NT2/D1 (cell line): ENCODE measurements around the gene DLST.

Experiments used
- DNase-seq: peaks from one replicate; pipeline ENCODE4 v3.0.0-alpha.2; 2011; ENCODE audit warnings: low read depth, low spot score
- H3K27me3 ChIP-seq: 2 replicates; pipeline ENCODE4 v1.6.0; 2011; ENCODE audit warnings: mild to moderate bottlenecking; ENCODE audit not compliant: insufficient read length, insufficient read depth
- H3K36me3 ChIP-seq: 2 replicates; pipeline ENCODE4 v1.6.1; 2011; ENCODE audit warnings: mild to moderate bottlenecking, low read length, mixed read lengths; ENCODE audit not compliant: insufficient read depth, insufficient read length
- H3K4me1 ChIP-seq: 2 replicates; pipeline ENCODE4 v1.5.1; 2011; ENCODE audit not compliant: insufficient read depth, insufficient read length
- H3K4me3 ChIP-seq: 2 replicates; pipeline ENCODE4 v1.5.1; 2011; ENCODE audit warnings: low read depth; ENCODE audit not compliant: insufficient read length
- H3K9ac ChIP-seq: 2 replicates; pipeline ENCODE4 v1.6.0; 2011; ENCODE audit warnings: low read depth; ENCODE audit not compliant: insufficient read length
- H3K9me3 ChIP-seq: 2 replicates; pipeline ENCODE4 v1.5.1; 2011; ENCODE audit warnings: mild to moderate bottlenecking, low read length; ENCODE audit not compliant: insufficient read depth
- SUZ12 ChIP-seq: IDR thresholded peaks from 2 replicates; pipeline ENCODE4 v1.6.1; 2011; ENCODE audit not compliant: insufficient read length, insufficient read depth; ENCODE audit errors: extremely low read depth
- YY1 ChIP-seq: IDR thresholded peaks from 2 replicates; pipeline ENCODE4 v1.6.1; 2011; ENCODE audit not compliant: insufficient read length, insufficient read depth
- ZNF274 ChIP-seq: IDR thresholded peaks from 2 replicates; pipeline ENCODE4 v1.6.1; 2011; ENCODE audit warnings: mild to moderate bottlenecking, low read depth, low read length

The DLST gene

GRCh38 chr14:74910556-74910955, 28.8 kb downstream of the DLST start:
- no peak for DNase-seq
- no peak overlapping the region for H3K9ac ChIP-seq
- H3K36me3 ChIP-seq, result peaks cover 17% of the 10 kb centered on the region
- no peaks in the 10 kb centered on the region for H3K9me3 ChIP-seq
- TF ChIP-seq SUZ12 (no peak), YY1 (no peak), ZNF274 (no peak)
- no peak overlapping the region for H3K4me3 ChIP-seq
- no peaks in the 10 kb centered on the region for H3K4me1 ChIP-seq
- H3K27me3 ChIP-seq, result no peaks in the 10 kb centered on the region

GRCh38 chr14:74911221-74911620, 29.5 kb downstream of the DLST start:
- Histone ChIP-seq H3K4me3 (no peak overlapping the region), H3K36me3 (peaks cover 12% of the 10 kb centered on the region), H3K4me1 (no peaks in the 10 kb centered on the region), H3K9me3 (no peaks in the 10 kb centered on the region), H3K27me3 (no peaks in the 10 kb centered on the region), H3K9ac (no peak overlapping the region)
- TF ChIP-seq ZNF274 (no peak), SUZ12 (no peak), YY1 (no peak)
- DNase-seq, result no peak

- Histone ChIP-seq H3K9ac (no peak overlapping the region), H3K36me3 (peaks cover 7% of the 10 kb centered on the region)
- TF ChIP-seq SUZ12 (no peak), YY1 (no peak), ZNF274 (no peak)
These were observed 30.0 kb downstream of the DLST start for GRCh38 chr14:74911704-74912103.

GRCh38 chr14:74912111-74912510, 30.4 kb downstream of the DLST start:
- H3K9ac ChIP-seq, result no peak overlapping the region
- no peaks in the 10 kb centered on the region for H3K9me3 ChIP-seq
- H3K36me3 ChIP-seq, result peaks cover 3% of the 10 kb centered on the region
- H3K27me3 ChIP-seq, result no peaks in the 10 kb centered on the region
- DNase-seq, result no peak
- H3K4me3 ChIP-seq, result no peak overlapping the region
- TF ChIP-seq SUZ12, result no peak
- no peak for TF ChIP-seq ZNF274
- TF ChIP-seq YY1, result no peak
- no peaks in the 10 kb centered on the region for H3K4me1 ChIP-seq

More at GRCh38 chr14:74911704-74912103, 30.0 kb downstream of the DLST start:
- Histone ChIP-seq H3K9me3 (no peaks in the 10 kb centered on the region), H3K4me3 (no peak overlapping the region), H3K27me3 (no peaks in the 10 kb centered on the region), H3K4me1 (no peaks in the 10 kb centered on the region)
- no peak for DNase-seq

- no peaks in the 10 kb centered on the region for H3K4me1 ChIP-seq
- DNase-seq, result no peak
- TF ChIP-seq YY1 (no peak), ZNF274 (no peak), SUZ12 (no peak)
- H3K27me3 ChIP-seq, result no peaks in the 10 kb centered on the region
- H3K36me3 ChIP-seq, result no peaks in the 10 kb centered on the region
- H3K9ac ChIP-seq, result no peak overlapping the region
- no peaks in the 10 kb centered on the region for H3K9me3 ChIP-seq
- H3K4me3 ChIP-seq, result no peak overlapping the region
These were observed 31.1 kb downstream of the DLST start for GRCh38 chr14:74912801-74913200.

GRCh38 chr14:74913393-74913910, 31.7 kb downstream of the DLST start:
- H3K27me3 ChIP-seq, result no peaks in the 10 kb centered on the region
- H3K36me3 ChIP-seq, result no peaks in the 10 kb centered on the region
- TF ChIP-seq YY1 (no peak), ZNF274 (no peak), SUZ12 (no peak)
- H3K4me1 ChIP-seq, result peaks cover 1% of the 10 kb centered on the region
- no peak overlapping the region for H3K9ac ChIP-seq
- no peak overlapping the region for H3K4me3 ChIP-seq
- no peaks in the 10 kb centered on the region for H3K9me3 ChIP-seq
- DNase-seq, result no peak

- peak; percentile 32 for DNase-seq
- peaks cover 3% of the 10 kb centered on the region for H3K4me1 ChIP-seq
- no peak overlapping the region for H3K4me3 ChIP-seq
- H3K36me3 ChIP-seq, result no peaks in the 10 kb centered on the region
- no peak overlapping the region for H3K9ac ChIP-seq
- TF ChIP-seq YY1 (no peak), SUZ12 (no peak)
- no peaks in the 10 kb centered on the region for H3K27me3 ChIP-seq
- H3K9me3 ChIP-seq, result no peaks in the 10 kb centered on the region
These were observed 32.4 kb downstream of the DLST start for GRCh38 chr14:74913986-74914573.
